HG03520 (cell line): Measurements from ENCODE around the gene EMC9.

Source experiments
- ATAC-seq: cut with Tn5 transposase; IDR thresholded peaks from one replicate; pipeline ENCODE4 v1.9.1; 2021; ENCODE audit warnings: mild to moderate bottlenecking, moderate library complexity; ENCODE audit not compliant: unreplicated experiment

The EMC9 gene

GRCh38 chr14:24141097-24141880, at the start of gene EMC9:
TSS of gene EMC9 (minus strand) at chr14:24141591. CDS start at chr14:24141304, 287 bp downstream.
- ATAC-seq: peak; percentile 76

- no peak for ATAC-seq
Measured at GRCh38 chr14:24190416-24190815, 49.0 kb upstream of the EMC9 start.

GRCh38 chr14:24189460-24189859, 48.1 kb upstream of the EMC9 start:
- ATAC-seq: no peak

GRCh38 chr14:24189059-24189375, 47.6 kb upstream of the EMC9 start:
- ATAC-seq: no peak

GRCh38 chr14:24188251-24189058, 47.1 kb upstream of the EMC9 start, which contains the start of gene IPO4:
TSS of gene IPO4 (minus strand) at chr14:24188816. CDS start at chr14:24188787, 29 bp downstream.
- ATAC-seq: peak; percentile 85

- ATAC-seq: no peak
Measured at GRCh38 chr14:24187539-24187915, 46.1 kb upstream of the EMC9 start.

GRCh38 chr14:24186831-24187538, 45.6 kb upstream of the EMC9 start:
- ATAC-seq: no peak

GRCh38 chr14:24185741-24186140, 44.4 kb upstream of the EMC9 start:
- no peak for ATAC-seq

- ATAC-seq: no peak
Measured at GRCh38 chr14:24185026-24185425, 43.6 kb upstream of the EMC9 start.

- ATAC-seq: no peak
Measured at GRCh38 chr14:24184104-24184970, 42.9 kb upstream of the EMC9 start.

GRCh38 chr14:24183014-24183481, 41.7 kb upstream of the EMC9 start:
- no peak for ATAC-seq

GRCh38 chr14:24182110-24182882, 40.9 kb upstream of the EMC9 start:
- no peak for ATAC-seq

- no peak for ATAC-seq
Measured at GRCh38 chr14:24181371-24182077, 40.1 kb upstream of the EMC9 start.

GRCh38 chr14:24179961-24180796, 38.8 kb upstream of the EMC9 start:
- ATAC-seq: no peak

- no peak for ATAC-seq
Measured at GRCh38 chr14:24179294-24179960, 38.0 kb upstream of the EMC9 start.

- ATAC-seq: no peak
Measured at GRCh38 chr14:24178399-24179178, 37.2 kb upstream of the EMC9 start.

- ATAC-seq: no peak
Measured at GRCh38 chr14:24177891-24178290, 36.5 kb upstream of the EMC9 start.
